Stimulated activated CD4-positive, alpha-beta T cell treated with anti-CD3 and anti-CD28 coated beads, Interleukin-4, amount 100 ng/mL, for 48 hours (primary cell): ENCODE measurements around the gene DLEC1.
"Not testable (repeated sequence)": the region's sequence is repeated elsewhere in the genome, so short reads cannot be mapped to it uniquely, and the experiment has no call there.

Experiments used
- DNase-seq, 2 donors: peaks; one replicate each; pipeline ENCODE4 v3.0.0-alpha.2; 2020; ENCODE audit warnings: low read depth in 2 of 2

DLEC1 gene

DNA sequence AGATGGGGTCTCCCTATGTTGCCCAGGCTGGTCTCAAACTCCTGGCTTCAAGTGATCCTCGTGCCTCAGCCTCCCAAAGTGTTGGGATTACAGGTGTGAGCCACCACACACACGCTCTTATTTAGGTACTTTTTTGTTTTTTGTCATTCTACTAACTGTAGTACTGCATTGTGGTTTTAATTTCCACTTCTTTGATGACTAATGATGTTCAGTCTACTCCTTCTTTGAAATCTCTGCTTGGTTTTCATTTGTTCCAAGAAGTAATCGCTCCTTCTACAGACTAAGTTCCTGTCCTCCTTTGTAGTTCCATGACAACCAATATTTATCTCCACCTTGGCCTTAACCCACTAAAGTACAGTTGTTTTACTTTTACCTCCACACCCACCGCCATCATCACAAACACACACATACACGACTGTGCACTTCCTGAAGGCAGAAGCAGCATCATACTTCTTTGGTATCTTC, 529 bp upstream of the DLEC1 start:
- DNase-seq, result no peak

DNA sequence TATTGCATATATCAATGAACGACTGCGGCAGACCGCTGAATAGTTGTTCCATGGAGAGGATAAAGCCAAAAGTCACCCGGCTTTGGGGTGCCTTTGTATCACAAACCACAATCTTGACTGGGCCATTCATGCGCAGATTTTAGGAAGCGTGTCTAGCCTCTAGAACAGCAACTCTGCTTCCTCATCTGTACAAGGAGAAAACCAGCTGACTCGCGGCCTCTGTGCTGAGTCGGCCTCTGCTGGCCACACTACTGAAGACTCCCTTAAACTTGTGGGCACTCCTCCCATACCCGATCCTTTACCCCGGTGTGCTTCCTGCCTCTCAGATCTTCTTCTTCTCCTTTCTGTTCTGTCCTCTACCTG, 872 bp downstream of the DLEC1 start:
- DNase-seq, result peak in 1 of 2 donors; percentile 19

DNA sequence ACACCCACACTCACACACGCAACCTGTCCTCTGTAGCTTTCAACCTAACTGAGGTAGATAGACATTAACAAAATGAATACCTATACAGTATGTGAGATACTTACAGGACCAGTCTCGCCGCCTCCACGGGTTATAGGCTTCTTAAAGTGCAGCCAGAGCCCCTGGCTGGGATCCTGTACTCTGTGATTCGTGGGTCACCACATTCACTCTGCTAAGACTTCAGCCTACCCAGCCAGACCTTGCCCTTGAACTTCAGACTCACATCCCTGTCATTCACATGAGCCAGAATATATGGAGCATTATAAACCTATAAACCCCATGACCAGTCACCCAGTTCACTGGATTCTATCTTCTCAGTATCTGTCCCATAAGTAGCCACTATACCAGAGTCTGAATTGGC, 1.4 kb downstream of the DLEC1 start:
- DNase-seq, result no peak

DNA sequence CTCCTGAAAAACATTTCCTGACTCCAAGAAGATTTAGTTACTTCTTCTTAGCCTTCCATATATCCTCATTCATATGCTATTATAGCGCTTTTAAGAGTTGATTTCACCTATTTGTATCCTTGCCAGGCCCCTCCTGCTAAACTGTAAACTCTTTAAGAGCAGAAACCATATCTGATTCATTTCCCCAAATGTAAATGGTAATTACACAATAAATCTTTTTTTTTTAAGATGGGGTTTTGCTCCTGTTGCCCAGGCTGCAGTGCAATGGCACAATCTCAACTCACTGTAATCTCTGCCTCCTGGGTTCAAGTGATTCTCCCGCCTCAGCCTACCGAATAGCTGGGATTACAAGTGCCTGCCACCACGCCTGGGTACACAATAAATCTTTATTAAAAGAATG, 4.5 kb downstream of the DLEC1 start:
- DNase-seq, result no peak

DNA sequence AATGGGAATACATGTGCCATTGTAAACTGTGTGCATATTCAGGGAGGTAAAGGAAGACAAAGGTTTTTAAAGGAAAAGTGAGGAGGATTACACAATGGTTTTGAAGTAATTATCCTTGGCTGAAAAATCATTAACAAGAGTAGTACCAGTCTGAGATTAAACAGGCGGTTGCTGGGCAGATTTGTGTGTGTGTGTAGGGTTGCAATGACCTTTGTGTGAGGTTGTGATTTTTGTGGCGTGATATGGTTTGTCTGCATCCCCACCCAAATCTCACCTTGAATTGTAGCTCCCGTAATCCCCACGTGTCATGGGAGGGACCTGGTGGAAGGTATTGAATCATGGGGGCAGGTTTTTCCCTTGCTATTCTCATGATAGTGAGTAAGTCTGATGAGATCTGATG, 7.0 kb downstream of the DLEC1 start:
- DNase-seq, result no peak

DNA sequence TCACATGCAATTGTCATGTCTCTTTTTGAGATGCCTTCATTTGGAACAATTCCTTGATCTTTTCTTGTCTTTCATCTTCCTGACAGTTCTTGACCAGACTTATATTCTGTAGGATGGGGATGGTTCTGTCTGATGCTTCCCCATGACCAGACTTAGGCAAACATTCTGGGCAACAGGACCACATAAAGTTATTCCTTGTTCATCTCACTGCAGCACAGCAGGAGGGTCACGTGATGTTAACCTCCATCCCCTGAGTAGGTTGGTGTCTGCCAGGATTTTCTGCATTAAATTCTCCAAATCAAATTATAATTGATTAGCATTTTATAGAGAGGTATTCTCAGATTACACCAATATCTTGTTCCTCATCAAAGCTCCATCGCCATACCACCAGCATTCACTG, 7.8 kb downstream of the DLEC1 start:
- no peak for DNase-seq

DNA sequence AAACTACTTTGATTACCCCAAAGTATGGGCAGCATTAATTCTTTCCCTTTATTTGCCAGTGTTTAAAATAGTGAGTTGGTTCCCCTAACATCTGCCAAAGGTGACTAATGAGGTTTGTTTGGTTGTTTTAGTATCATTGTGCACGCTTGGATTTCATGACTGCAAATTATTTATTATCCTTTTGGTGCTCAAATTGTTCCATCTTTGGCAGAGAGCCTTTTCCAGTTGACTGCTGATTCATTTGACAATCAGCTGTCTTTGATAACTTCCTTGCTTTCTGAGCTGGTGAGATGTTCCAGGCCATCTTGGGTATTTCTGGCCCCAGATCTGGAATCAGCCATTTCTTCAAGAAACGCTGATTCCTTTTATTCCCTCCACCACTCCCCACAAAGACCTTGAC, 8.9 kb downstream of the DLEC1 start:
- no peak for DNase-seq

DNA sequence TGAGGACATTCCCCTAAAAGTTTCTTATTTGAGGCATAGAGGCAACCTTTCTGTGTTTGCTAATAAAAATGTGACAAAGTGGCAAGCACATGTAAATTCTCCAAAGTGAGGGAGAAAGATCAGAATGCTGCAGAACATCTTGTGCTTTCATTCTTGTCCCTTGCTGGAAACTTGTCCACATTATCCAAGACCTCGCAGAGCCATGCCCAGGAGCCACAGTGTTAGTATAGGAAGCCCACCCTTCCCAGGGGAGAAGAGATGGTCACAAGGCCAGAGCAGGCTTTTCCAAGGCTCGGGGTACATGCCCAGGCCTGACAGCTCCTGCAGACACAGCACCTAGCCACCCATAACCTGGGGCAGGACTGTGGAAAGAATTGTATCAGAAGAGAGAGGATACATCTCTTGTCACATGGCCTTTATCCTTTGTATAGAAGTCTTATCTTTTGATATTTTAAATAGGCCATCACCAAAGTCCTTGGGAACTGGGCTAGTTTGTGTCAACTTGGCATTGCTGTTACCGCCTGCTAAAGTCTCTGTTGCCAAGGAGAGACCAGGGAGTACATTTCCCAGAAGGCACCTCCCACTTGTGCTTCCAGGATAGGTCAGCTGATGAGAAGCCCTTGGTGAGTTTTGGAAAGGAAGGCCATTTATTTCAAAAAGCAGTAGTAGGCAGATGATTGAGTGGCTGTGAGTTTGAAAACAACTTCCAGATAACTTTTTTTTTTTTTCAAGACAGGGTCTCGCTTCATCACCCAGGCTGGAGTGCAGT, 10.5 kb downstream of the DLEC1 start:
- DNase-seq, result no peak

DNA sequence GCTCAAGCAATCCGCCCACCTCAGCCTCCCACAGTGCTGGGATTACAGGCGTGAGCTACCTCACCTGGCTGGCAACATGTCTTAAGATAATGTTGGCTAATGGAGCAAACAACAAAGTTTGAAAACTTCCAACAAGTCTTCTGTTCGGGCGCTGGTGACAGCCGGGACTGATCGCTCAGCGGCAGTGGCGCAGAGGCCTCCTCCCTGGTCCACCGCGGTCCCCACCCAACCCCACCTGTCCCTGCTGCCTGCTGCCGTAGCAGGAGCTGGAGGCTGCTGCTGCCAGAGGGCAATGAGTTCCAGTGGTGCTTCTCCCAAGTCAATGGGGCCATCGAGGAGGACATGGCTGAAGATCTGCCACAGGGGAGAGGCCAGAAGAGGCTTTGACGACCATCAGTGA, 12.1 kb downstream of the DLEC1 start:
- DNase-seq, result no peak

DNA sequence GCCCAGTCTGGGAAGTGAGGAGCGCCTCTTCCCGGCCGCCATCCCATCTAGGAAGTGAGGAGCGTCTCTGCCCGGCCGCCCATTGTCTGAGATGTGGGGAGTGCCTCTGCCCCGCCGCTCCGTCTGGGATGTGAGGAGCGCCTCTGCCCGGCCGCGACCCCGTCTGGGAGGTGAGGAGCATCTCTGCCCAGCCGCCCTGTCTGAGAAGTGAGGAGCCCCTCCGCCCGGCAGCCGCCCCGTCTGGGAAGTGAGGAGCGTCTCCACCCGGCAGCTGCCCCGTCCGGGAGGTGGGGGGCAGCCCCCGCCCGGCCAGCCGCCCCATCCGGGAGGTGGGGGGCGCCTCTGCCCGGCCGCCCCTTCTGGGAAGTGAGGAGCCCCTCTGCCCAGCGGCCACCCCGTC, 14.3 kb downstream of the DLEC1 start:
- not testable (repeated sequence) for DNase-seq

DNA sequence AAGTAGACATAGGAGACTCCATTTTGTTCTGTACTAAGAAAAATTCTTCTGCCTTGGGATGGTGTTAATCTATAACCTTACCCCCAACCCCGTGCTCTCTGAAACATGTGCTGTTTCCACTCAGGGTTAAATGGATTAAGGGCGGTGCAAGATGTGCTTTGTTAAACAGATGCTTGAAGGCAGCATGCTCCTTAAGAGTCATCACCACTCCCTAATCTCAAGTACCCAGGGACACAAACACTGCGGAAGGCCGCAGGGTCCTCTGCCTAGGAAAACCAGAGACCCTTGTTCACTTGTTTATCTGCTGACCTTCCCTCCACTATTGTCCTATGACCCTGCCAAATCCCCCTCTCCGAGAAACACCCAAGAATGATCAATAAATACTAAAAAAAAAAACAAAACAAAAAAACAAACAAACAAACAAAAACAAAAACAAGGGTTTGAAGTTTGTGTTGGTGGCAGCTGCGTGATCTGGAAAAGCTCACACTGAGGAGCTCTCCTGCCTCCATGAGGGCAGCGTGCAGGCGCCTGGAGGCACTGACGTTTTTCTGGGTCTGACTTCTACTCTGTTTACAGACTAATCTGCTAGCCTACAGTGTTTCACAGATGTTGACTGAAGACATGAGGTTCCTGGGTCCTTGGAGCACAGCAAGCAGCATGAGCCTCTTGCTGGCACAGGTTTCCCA, 14.9 kb downstream of the DLEC1 start:
- not testable (repeated sequence) for DNase-seq

DNA sequence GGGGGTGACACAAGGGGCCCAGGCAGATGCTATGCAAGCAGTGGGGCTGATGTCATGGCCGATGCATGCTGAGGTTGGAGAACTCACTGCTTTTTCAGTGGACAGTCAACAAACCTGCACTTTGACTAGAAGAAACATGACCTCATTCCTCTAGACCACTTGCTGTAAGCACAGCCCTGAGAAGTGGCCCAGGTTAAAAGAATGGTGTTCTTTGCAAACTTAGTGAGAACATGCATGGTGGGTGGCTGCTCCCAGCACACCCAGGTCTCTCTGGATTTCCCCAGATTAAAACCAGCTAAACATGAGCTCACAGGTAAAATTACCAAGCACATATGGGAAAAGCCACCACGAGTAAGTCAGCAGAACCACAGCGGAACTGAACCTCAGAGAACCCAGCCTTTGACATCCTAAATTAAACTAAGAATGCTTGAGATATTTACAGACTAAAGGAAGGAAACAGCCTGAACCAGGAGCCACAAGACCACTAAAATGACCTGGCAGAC, 15.5 kb downstream of the DLEC1 start:
- no peak for DNase-seq

DNA sequence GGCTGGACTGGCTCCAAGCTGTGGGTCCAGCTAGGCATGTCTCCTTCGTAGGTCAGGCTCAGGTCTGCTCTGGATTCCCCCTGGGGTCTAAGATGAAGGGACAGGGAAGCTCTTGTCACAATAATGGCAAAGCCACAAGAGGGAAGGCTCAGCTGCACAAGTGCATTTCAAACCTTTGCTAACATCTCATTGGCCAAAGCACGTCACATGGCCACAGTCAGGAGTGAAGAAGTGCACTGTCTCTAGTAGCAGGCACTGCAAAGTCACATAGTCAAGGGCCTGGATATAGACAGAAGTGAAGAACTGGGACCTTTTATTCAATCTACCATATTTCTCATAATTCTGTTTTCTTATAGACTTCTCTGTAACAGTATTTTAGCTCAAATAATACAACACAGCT, 20.1 kb downstream of the DLEC1 start:
- DNase-seq, result no peak

DNA sequence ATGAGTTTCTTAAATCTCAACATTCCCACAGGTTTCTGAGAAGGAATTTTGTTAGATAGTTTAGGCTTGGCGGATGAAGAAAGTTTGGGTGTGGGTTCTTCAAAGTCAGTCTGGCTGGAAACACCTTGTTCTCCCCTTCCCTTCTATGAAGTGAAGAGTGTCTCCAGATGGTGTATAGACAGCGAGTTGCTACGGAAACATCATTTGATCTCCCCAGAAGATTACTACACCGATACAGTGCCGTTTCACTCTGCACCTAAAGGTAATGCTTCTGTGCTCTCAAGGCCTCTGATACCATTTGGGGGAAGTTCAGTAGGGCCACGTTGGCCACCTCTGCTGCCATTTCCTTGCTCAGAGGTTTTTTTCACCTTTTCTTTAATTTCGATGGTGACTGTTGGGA, 20.6 kb downstream of the DLEC1 start:
- no peak for DNase-seq

DNA sequence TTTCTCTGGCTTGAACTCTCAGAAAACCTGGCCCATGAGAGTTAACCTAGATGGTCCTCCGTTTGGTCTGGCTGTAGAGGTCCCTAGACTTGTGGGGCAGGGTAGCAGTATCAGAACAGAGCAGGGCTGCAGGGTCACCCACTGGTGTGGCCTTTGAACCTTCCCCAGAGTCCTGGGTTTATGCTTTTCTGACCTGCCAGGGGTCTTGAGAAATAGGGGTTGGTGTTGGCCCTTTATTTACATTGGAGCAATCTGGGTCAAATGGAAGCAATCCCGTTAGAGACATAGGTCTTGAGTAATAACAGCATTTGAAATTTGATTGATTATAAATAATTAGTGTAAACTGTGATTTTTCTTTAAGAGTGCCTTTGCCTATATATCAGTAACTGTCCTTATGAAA, 23.8 kb downstream of the DLEC1 start:
- DNase-seq, result no peak

DNA sequence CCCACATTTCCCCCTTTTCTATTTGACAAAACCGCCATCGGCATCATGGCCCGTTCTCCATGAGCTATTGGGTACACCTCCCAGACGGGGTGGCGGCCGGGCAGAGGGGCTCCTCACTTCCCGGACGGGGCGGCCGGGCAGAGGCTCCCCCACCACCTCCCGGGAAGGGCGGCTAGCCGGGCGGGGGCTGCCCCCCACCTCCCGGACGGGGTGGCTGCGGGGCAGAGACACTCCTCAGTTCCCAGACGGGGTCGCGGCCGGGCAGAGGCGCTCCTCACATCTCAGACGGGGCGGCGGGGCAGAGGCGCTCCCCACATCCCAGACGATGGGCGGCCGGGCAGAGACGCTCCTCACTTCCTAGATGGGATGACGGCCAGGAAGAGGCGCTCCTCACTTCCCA, 25.4 kb downstream of the DLEC1 start:
- not testable (repeated sequence) for DNase-seq

DNA sequence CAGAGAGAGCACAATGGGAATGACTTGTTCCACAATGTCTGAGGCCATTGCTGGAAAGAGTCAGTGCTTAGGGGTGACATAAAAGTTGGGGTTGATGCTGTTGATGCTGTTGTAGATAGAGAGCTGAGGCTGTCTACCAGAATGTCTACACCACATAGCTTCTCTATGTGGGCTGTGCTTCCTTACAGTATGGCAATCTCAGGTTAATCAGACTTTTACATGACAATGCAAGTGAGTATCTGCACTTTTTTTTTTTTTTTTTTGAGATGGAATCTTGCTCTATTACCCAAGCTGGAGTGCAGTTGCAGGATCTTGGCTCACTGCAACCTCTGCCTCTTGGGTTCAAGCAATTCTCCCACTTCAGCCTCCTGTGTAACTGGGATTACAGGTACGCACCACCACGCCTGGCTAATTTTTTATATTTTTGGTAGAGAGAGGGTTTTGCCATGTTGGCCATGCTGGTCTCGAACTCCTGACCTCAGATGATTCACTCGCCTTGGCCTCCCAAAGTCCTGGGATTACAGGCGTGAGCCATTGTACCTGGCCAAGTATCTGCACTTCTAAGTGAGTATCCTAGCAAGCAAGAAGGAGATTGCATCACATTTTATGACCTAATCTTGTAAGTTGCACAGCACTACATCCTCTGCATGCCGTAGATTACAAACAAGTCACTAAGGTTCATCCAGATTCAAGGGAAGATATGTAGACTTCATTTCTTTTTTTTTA, 28.7 kb downstream of the DLEC1 start:
- DNase-seq, result no peak

DNA sequence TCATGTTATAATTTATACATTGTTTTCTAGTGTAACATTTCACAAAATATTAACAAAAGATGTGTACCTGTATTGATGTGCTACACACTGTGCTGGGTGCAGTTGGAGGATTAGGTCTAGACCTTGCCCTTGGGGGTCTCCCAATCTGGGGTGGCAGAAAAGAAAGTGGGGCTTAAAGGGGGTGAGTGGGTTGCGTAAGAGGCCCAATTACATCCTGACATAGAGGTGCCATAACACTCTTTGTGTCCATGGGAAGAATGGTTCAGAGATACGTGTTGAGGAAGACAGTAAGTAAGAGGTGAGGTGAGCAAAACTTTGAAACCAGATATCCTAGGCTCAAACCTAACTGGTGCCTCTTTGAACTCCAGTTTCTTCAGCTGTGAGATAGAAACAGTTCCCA, 31.0 kb downstream of the DLEC1 start:
- no peak for DNase-seq

DNA sequence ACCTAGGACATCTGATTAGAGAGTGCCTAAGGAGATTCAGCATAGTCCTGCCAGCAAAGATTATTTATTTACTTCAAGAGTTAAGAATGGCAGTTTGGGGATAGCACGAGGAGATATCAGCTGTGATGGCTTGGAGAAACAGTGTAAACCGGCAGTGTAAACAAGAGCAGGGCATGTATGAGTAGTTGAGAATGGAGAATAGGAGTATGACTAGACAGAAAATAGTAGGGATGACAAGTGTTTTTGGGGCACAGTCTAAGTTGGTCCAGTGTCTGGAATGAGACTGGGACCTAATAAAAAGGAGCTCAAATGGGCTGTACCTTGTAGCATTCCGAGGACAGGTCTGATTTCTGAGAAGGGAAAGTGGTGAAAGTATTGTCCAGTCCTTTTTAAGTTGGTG, 38.1 kb downstream of the DLEC1 start:
- DNase-seq, result not testable (repeated sequence)

DNA sequence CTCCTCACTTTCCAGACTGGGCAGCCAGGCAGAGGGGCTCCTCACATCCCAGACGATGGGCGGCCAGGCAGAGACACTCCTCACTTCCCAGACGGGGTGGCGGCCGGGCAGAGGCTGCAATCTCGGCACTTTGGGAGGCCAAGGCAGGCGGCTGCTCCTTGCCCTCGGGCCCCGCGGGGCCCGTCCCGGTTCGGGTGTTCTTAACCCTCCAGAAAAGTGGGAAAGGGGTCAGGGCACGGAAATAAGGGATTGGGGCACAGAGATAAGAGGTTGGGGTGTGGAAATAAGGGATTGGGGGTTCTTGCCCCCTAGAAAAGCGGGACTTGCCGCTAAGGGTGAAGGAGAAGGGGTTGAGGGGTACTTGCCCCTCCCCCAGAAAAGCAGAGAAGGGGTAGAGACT, 43.3 kb downstream of the DLEC1 start:
- DNase-seq, result not testable (repeated sequence)

DNA sequence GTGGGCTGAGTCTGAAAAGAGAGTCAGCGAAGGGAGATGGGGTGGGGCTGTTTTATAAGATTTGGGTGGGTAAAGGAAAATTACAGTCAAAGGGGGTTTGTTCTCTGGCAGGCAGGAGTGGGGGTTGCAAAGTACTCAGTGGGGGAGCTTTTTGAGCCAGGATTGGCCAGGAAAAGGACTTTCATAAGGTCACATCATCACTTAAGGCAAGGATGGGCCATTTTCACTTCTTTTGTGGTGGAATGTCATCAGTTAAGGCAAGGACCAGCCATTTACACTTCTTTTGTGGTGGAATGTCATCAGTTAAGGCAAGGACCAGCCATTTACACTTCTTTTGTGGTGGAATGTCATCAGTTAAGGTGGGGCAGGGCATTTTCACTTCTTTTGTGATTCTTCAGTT, 44.2 kb downstream of the DLEC1 start:
- not testable (repeated sequence) for DNase-seq

DNA sequence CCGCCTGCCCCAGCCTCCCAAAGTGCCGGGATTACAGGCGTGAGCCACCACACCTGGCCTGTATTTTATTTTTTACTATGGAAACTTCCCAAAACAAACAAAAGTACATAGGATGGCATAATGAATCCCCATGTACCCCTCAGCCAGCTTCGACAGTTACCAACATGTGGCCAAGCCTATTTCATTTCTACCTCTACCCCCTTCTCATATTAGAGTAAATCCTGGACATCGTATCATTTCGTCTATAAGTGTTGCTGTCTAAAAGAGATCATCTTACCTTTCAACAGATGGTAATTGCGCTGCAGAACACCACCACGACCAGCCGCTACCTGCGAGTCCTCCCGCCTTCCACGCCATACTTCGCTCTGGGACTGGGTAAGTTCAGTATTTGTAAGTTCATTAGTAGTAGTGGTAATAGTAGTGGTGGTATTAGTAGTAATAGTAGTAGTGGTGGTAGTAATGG, 44.9 kb downstream of the DLEC1 start:
- no peak for DNase-seq
